Activated CD4-positive, alpha-beta T cell treated with anti-CD3 and anti-CD28 coated beads, Interleukin-2, amount 10 ng/mL, durations not matched to agents 24 days and 14 days (primary cell): Measurements from ENCODE around the gene RMI2. TPM values are rescaled to one million over a fixed set of nuclear protein-coding genes. Genes with fewer than 3 reads are reported as not detected.

Experiments used
- DNase-seq: peaks from one replicate; pipeline ENCODE4 v3.0.0; 2022
- H3K27ac Mint-ChIP-seq: one replicate; pipeline ENCODE4 v1.8.0; 2022; ENCODE audit warnings: mild to moderate bottlenecking, mixed read lengths
- H3K27me3 Mint-ChIP-seq: one replicate; pipeline ENCODE4 v1.8.0; 2022; ENCODE audit warnings: mixed read lengths
- H3K36me3 Mint-ChIP-seq: one replicate; pipeline ENCODE4 v1.8.0; 2022; ENCODE audit warnings: low read depth, mild to moderate bottlenecking, mixed read lengths
- H3K4me1 Mint-ChIP-seq: one replicate; pipeline ENCODE4 v1.8.0; 2021; ENCODE audit warnings: mixed read lengths
- H3K4me3 Mint-ChIP-seq: one replicate; pipeline ENCODE4 v1.8.0; 2022; ENCODE audit warnings: mild to moderate bottlenecking, moderate library complexity, mixed read lengths
- H3K9me3 Mint-ChIP-seq: one replicate; pipeline ENCODE4 v1.8.0; 2021; ENCODE audit warnings: mixed read lengths
- intact Hi-C: fragments of 100-400 bp; cut with micrococcal nuclease; formaldehyde crosslinking; loops from one replicate; pipeline ENCODE4 v1.15.1; 2023
- total RNA-seq: library from RNA; stranded (reverse); gene quantifications from 2 replicates; pipeline ENCODE4 v1.2.3, GENCODE V29; 2022

RMI2 gene
- total RNA-seq, 1 donor from 2014 or later = 63.8 TPM

DNA sequence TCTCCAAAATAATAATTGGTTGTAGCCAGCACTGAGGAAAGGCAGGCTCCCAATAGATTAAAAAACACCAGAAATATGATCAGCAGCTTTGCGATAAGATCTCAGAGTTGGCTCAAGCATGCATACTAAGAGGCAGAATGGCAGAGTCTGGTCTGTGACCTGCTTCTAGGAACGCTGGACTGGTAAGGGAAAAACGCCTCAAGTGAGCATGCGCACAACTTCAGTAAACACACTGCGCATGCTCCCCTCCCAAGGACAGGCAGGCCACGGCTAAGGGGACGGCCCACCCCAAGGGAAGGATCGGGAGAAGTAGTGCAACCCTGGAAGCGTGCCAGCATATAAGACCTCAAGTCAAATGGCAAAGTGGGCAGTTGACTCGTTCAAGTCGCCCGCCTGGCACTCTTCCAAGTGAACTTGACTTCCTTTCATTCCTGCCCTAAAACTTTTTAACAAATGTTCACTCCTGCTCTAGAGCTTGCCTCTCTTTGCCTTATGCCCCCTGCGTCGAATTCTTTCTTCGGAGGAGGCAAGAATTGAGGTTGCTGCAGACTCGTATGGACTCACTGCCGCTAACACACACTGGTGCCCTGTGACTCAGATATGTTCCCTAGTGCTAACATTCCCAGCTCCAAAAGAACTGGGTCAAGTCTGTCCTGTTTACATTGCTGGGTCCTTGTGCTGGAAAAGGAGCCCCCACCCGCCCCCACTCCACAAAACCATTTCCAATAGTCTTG is 41.7 kb upstream of the RMI2 start:
- H3K4me3 Mint-ChIP-seq = no peak overlapping the region
- no peaks in the 10 kb centered on the region for H3K36me3 Mint-ChIP-seq
- no peaks in the 10 kb centered on the region for H3K9me3 Mint-ChIP-seq
- intact Hi-C loops = no loop called here
- no peak overlapping the region for H3K27ac Mint-ChIP-seq
- H3K27me3 Mint-ChIP-seq = no peaks in the 10 kb centered on the region
- no peak for DNase-seq
- peaks cover 11% of the 10 kb centered on the region for H3K4me1 Mint-ChIP-seq

DNA sequence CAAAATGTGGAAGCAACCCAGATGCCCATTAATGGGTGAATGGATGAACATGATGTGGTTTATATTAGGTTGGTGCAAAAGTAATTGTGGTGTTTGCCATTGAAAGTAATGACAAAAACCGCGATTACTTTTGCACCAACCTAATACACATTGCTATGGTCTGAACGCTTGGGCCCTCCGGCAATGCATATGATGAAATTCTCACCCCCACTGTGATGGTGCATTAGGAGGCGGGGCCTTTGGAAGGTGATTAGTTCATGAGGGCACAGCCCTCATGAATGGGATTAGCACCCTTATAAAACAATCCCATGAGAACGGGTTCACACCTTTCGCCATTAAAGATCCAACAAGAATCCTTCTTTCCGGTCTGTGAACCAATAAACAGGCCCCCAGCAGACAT is 38.9 kb upstream of the RMI2 start:
- H3K27ac Mint-ChIP-seq = no peak overlapping the region
- no peaks in the 10 kb centered on the region for H3K27me3 Mint-ChIP-seq
- DNase-seq = no peak
- H3K4me1 Mint-ChIP-seq = peaks cover 26% of the 10 kb centered on the region
- H3K36me3 Mint-ChIP-seq = no peaks in the 10 kb centered on the region
- H3K4me3 Mint-ChIP-seq = no peak overlapping the region
- no peaks in the 10 kb centered on the region for H3K9me3 Mint-ChIP-seq
- intact Hi-C loops = no loop called here

DNA sequence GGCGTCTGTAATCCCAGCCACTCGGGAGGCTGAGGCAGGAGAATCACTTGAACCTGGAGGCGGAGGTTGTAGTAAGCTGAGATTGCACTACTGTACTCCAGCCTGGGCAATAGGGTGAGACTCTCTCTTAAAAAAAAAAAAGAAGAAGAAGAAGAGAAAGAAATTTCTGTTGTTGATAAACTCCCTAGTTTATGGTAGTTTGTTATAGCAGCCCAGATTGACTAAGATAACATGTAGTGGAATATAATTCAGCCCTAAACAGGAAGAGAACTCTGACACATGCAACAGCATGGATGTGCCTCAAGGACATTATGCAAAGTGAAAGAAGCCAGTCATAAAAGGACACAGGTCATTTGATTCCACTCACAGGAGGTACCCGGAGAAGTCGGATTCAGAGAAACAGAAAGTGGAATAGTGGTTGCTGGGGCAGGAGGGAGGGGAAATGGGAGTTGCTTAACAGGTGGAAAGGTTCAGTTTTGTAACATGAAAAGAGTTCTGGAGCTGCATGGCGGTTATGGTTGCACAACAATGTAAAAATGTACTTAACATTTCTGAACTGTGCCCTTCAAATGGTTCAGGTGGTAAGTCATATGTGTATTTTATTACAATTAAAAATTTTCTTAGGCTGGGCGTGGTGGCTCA is 38.1 kb upstream of the RMI2 start:
- intact Hi-C loops = no loop called here
- Mint-ChIP-seq H3K36me3 (no peaks in the 10 kb centered on the region), H3K4me3 (no peak overlapping the region), H3K27me3 (no peaks in the 10 kb centered on the region), H3K9me3 (no peaks in the 10 kb centered on the region), H3K27ac (no peak overlapping the region), H3K4me1 (peaks cover 29% of the 10 kb centered on the region)
- DNase-seq = no peak

DNA sequence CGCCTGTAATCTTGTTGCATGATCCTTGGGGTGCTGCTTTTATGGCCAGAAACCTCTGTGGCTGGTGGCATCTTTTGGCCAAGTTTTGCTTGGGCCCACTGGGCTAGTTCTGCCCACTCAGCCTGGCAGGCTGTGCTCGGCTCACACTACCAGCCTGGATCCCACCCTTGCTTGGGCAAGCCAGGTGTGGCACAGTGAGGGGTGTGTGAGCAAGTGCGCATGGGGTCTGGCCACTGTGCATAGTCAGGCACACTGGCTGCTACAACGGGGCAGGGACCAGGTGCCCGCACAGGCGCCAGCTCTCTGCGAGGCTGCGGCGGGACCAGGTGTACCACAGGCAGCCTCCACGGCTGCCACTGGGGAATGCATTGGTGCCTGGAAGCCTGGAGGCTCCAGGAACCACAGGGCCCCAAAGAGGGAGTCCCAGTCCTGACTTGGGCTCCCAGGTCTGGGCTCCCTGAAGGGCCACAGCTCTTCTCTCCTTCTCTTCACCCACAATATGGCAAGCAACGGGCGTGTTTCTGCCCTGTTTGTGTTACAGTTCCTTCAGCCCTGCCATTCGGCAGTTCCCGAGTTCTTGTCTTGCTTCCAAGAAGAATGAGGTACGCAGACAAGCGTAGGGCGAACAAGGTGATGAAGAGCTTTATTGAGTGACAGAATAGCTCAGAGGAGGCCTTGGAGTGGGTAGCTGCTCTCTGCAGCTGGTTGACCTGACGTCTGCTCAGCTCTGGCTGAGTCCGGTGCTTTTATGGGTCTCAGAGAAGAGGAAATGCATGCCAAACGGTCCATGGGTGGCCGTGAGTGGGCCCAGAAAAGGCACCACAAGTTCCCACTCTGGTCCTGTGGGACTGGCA is 37.4 kb upstream of the RMI2 start:
- H3K4me1 Mint-ChIP-seq = peaks cover 36% of the 10 kb centered on the region
- DNase-seq = no peak
- no peaks in the 10 kb centered on the region for H3K9me3 Mint-ChIP-seq
- H3K27me3 Mint-ChIP-seq = no peaks in the 10 kb centered on the region
- H3K27ac Mint-ChIP-seq = no peak overlapping the region
- no peaks in the 10 kb centered on the region for H3K36me3 Mint-ChIP-seq
- intact Hi-C loops = no loop called here
- no peak overlapping the region for H3K4me3 Mint-ChIP-seq

DNA sequence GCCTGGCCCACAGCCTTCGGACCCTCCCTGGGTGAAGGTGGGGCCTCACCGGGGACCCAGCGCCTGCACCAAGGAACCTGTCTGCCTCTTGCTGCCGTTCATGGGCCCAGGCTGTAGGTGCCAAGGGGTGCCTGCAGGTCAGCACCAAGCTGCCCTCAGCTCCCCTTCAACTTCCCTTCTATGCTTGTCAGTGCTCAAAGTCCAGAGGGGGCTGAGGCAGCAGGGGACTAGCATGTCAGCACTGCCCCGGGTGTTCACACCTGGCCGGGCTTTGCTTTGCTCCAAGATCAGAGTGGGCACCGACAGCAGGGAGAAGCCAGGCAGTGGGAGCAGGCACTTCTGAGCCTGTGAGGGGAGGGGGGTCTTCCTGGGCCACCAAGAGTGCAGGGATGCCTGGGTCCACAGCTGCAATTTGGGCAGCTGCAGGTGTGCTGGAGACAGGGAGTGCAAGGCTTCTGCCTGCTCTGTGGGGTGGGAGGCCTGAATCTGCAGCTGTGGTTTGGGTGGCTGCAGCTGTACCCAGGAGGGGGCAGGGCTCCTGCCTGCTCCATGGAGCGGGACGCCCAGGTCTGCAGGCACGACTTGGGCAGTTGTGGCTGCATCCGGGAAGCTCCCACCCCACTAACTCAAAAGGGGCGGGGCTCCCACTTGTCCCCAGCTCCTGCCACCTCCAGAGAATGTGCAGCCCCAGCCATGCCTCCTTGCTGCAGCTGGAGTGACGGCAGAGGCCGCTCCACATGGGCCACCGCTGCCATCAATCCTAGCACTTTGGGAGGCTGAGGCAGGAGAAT is 36.6 kb upstream of the RMI2 start:
- intact Hi-C loops = no loop called here
- peaks cover 44% of the 10 kb centered on the region for H3K4me1 Mint-ChIP-seq
- H3K36me3 Mint-ChIP-seq = no peaks in the 10 kb centered on the region
- H3K27me3 Mint-ChIP-seq = no peaks in the 10 kb centered on the region
- H3K9me3 Mint-ChIP-seq = no peaks in the 10 kb centered on the region
- H3K4me3 Mint-ChIP-seq = no peak overlapping the region
- no peak for DNase-seq
- H3K27ac Mint-ChIP-seq = no peak overlapping the region

DNA sequence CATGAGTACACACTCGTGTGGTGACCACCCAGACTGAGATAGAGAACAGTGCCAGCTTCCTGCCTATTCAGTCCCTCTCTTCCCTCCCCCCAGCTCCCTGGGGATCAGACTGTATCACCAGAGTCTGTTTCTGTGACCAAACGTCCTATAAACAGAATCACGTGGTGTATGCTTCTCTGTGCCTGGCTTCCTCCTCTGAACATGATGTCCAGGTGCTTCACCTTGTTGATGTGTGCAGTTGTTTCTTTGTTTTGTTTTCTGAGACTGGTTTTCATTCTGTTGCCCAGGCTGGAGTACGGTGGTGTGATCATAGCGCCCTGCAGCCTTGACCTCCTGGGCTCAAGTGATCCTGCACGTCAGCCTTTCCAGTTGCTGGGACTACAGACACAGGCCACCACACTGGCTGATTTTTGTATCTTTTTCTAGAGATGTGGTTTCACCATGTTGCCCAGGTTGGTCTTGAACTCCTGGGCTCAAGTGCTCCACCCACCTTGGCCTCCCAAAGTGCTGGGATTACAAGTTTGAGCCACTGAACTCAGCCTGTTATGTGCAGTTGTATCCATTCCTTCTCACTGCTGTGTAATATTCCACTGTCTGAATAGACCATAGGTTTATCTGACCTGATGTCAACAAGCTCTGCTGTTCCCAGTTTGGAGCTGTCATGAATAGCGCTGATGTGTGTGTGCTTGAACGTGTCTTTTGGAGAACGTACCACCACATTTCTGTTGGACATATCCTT is 35.2 kb upstream of the RMI2 start:
- no peak for DNase-seq
- H3K27ac Mint-ChIP-seq = peak overlapping the region; percentile 51

DNA sequence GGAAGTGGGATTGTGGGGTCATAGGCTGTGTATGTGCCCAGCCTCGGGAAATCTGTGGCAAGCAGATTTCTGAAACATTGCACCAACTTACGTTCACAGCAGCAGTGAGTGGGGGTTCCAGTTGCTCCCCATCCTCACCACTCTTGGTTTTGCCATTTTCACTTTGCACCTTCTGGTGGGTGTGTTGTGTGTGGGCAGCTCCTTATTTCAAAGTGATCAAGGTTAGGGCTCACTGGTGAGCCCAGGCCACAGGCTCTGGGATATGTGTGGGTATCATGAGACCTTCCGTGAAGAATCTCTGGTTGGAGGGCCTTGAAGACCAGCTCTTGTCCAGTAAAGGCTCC is 34.7 kb upstream of the RMI2 start:
- H3K4me3 Mint-ChIP-seq = peak overlapping the region; percentile 58
- H3K27ac Mint-ChIP-seq = peak overlapping the region; percentile 85
- no peak for DNase-seq
- H3K4me1 Mint-ChIP-seq = peaks cover 55% of the 10 kb centered on the region
- H3K27me3 Mint-ChIP-seq = no peaks in the 10 kb centered on the region
- H3K36me3 Mint-ChIP-seq = no peaks in the 10 kb centered on the region
- no peaks in the 10 kb centered on the region for H3K9me3 Mint-ChIP-seq
- intact Hi-C loops = loop anchor here (1.0 to 2.0 kb wide), 2 partner anchors 18 to 46 kb away; no protein-coding TSS in a partner anchor

More for the DNA sequence above, 35.2 kb upstream of the RMI2 start:
- H3K4me3 Mint-ChIP-seq = peak overlapping the region; percentile 21
- no peaks in the 10 kb centered on the region for H3K36me3 Mint-ChIP-seq
- intact Hi-C loops = loop anchor here (1.0 to 2.0 kb wide), 2 partner anchors 18 to 45 kb away; no protein-coding TSS in a partner anchor
- H3K9me3 Mint-ChIP-seq = no peaks in the 10 kb centered on the region
- H3K4me1 Mint-ChIP-seq = peaks cover 55% of the 10 kb centered on the region
- no peaks in the 10 kb centered on the region for H3K27me3 Mint-ChIP-seq

DNA sequence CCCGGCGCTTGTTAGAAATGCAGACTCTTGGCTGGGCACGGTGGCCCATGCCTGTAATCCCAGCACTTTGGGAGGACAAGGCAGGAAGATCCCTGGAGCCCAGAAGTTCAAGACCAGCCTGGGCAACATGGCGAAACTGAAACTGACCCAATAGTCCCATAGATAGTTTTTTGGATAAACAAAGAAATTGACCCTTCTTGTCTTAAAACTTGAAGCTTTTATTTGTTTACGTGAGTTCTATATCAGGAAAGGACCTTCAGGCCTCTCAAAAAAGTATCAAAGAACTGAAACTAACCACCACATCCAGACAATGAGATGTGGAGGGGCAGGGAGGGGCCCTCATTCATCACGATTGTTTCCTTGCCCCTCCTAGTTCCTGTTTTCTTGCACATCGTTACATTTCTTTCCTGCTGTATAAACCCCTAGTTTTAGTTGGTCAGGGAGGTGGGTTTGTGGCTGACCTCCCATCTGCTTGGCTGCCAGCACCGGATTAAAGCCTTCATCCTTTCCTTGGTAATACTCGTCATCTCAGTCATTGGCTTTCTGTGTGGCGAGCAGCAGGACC is 34.2 kb upstream of the RMI2 start:
- intact Hi-C loops = loop anchor here (1.0 to 2.0 kb wide), 3 partner anchors 17 to 46 kb away; no protein-coding TSS in a partner anchor
- H3K9me3 Mint-ChIP-seq = no peaks in the 10 kb centered on the region
- peak overlapping the region; percentile 85 for H3K27ac Mint-ChIP-seq
- peak overlapping the region; percentile 58 for H3K4me3 Mint-ChIP-seq
- H3K36me3 Mint-ChIP-seq = no peaks in the 10 kb centered on the region
- DNase-seq = peak; percentile 91
- H3K27me3 Mint-ChIP-seq = no peaks in the 10 kb centered on the region
- H3K4me1 Mint-ChIP-seq = peaks cover 57% of the 10 kb centered on the region

DNA sequence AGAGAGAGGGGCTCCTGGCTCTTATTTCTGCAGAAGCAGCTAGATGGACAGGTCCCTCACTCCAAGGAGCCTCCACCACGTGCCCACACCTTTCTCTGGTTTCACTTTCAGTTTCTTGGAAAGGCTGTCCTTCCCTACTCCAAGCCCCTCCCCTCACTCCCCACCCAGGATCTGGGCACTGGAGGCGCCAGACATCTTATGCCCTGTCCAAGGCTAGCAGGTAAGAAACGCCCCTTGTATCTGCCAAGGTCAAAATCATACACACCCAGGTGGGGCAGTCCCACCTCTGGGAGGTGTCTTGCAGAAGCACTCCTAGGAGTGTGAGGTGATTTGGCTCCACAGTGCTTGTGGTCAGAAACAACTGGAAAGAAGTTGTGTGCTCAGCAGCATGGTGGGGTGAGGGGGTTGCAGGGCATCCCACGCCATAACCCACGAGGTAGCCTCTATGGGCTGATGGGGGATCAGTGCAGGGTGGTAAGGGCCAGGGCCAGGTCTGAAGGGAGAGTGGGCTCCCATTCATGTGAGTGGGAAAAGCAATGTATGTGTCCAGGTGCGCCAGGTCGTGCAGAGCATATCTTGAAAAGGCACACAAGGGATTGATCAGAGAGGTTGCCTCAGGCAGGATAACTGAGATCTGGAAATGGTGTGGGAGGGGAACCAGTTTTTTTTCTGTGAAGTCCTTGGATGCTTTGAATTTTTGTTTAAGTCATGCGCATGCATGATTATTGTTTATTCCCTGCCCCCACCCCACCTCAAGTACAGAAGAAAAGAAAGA is 32.4 kb upstream of the RMI2 start:
- Mint-ChIP-seq H3K27me3 (no peaks in the 10 kb centered on the region), H3K27ac (peak overlapping the region; percentile 52), H3K4me3 (peak overlapping the region; percentile 36), H3K9me3 (no peaks in the 10 kb centered on the region), H3K36me3 (no peaks in the 10 kb centered on the region), H3K4me1 (peaks cover 64% of the 10 kb centered on the region)
- peak; percentile 86 for DNase-seq
- intact Hi-C loops = no loop called here

DNA sequence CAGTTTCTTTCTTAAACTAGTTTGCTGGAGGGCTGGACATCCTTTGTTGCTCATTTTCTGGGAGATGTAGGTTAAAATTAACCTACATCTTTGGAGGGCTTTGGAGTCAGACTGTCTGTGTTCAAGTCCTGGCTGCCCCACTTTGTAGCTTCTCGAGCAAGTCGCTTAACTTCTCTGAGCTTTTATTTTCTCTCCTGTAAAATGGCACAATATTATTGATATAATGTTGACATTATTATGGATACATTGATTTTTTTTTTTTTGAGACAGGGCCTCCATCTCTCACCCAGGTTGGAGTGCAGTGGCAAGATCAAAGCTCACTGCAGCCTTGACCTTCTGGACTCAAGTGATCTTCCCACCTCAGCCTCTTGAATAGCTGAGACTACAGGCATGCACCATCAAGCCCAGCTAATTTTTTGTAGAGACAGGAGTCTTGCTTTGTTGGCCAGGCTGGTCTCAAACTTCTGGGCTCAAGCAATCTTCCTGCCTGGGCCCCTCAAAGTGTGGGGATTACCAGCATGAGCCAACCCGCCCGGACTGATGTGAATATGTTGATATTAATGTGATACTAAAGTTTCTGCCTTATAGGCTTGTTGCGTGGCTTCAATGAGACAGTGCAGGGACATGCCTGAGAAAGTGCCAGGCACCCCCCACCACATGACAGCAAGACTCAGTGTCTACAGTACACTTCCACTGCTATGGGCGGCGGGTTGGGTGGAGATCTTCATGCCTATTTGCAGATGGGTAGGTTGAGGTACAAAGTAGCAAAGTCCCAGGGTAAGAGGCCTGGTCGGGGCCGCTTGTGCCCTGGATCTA is 31.6 kb upstream of the RMI2 start:
- H3K4me1 Mint-ChIP-seq = peaks cover 59% of the 10 kb centered on the region
- intact Hi-C loops = no loop called here
- no peaks in the 10 kb centered on the region for H3K9me3 Mint-ChIP-seq
- peak overlapping the region; percentile 42 for H3K27ac Mint-ChIP-seq
- no peak overlapping the region for H3K4me3 Mint-ChIP-seq
- no peaks in the 10 kb centered on the region for H3K27me3 Mint-ChIP-seq
- no peak for DNase-seq
- H3K36me3 Mint-ChIP-seq = no peaks in the 10 kb centered on the region

DNA sequence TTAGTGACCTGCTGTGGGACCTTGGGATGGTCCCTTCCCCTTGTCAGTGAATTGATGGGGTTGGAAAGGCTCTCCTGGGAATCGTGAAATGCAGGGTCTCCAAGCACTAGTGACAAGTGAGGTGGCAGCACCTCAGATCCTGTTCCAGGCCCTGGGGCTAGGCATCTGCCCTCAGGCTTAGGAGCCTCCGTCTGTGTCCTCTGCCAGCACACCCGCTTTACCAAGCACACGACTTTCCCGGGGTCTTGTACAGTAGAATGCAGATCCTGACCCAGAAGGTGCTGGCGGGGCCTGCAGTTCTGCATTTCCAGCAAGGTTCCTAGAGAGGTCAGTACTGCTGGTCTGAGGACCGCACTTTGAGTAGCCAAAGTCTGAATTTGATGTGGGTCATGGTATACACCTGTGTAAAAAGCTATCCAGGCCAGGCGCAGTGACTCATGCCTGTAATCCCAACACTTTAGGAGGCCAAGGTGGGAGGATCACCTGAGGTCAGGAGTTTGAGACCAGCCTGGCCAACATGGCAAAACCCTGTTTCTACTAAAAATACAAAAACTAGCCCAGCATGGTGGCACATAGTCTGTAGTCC is 30.9 kb upstream of the RMI2 start:
- peaks cover 61% of the 10 kb centered on the region for H3K4me1 Mint-ChIP-seq
- no peak for DNase-seq
- no peak overlapping the region for H3K4me3 Mint-ChIP-seq
- intact Hi-C loops = no loop called here
- no peaks in the 10 kb centered on the region for H3K27me3 Mint-ChIP-seq
- H3K9me3 Mint-ChIP-seq = no peaks in the 10 kb centered on the region
- no peak overlapping the region for H3K27ac Mint-ChIP-seq
- no peaks in the 10 kb centered on the region for H3K36me3 Mint-ChIP-seq
